NB4 (cell line): ENCODE measurements around the gene FSD1.
"Not testable (repeated sequence)": the region's sequence is repeated elsewhere in the genome, so short reads cannot be mapped to it uniquely, and the experiment has no call there.

Experiments used
- CTCF ChIP-seq: IDR thresholded peaks from one replicate; pipeline ENCODE4 v1.5.1; 2012; ENCODE audit warnings: low read depth, low read length
- MAX ChIP-seq: IDR thresholded peaks from 2 replicates; pipeline ENCODE4 v1.6.1; 2011; ENCODE audit warnings: low read depth, low read length
- POLR2A ChIP-seq: IDR thresholded peaks from 2 replicates; pipeline ENCODE4 v1.6.1; 2011; ENCODE audit warnings: mild to moderate bottlenecking; ENCODE audit not compliant: insufficient read length; ENCODE audit errors: extremely low read depth

- TF ChIP-seq CTCF, POLR2A, MAX: not testable (repeated sequence)
Observed at GRCh38 chr19:4286141-4286540, 18.3 kb upstream of the FSD1 start.
